ENCODE measurements around the gene LRIT3.
"Not testable (repeated sequence)": the region's sequence is repeated elsewhere in the genome, so short reads cannot be mapped to it uniquely, and the experiment has no call there.

LRIT3 gene

DNA sequence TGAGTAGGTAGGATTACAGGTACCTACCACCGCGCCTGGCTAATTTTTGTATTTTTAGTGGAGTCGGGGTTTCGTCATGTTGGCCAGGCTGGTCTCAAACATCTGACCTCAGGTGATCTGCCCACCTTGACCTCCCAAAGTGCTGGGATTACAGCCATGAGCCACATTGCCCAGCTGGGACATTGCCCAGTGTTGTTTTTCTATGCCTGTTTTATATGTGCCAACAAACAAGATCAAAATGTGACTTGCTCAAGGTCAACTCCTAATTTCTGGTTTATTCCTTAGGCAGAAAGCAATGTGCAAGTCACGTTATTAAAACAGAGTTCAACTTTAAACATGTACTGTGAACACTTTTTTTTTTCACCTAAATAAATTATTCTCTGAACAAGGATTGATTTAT, 2.7 kb downstream of the LRIT3 start:
- no peak for DNase-seq (ENCODE audit: low read depth in 2 of 2)

DNA sequence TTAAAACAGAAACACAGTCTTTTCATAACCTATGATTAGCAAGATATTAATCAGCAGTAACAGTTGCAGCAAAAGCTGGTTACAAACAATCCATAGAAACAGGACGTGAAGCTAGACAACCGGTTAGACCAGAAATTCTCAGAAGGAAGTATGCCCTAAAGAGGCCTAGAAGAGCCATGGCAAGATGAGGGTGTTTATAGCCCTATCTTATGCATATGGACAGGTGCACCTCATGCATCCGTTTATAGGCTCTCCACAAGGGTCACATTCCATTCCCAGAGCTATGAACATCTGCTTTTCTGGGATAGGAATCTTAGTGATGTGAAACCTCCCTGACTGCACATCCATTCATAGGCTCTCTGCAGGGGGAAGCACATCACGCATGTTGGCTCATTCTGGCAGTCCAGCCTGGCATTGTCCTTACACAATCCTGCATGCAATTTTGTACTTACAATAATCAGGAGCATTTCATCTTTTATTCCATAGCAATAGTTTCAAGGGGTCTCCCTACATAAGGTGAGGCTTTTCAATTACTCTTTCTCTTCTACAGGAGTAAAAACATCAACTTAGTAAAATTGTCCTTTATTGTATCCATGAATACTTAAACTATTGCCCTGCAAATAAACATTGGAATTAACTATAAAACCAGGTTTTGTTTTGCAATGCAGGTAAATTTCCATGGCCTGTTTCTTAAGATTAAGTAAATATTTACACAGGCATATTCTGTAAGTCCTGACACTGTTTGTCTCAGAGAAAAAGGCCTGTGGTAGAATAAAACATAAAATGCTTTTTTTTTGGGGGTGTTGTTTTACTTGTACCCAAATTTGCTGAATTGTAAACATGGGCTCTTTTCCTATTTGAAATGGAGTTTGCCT, 11.8 kb downstream of the LRIT3 start:
- DNase-seq (ENCODE audit: low read depth in 2 of 2) = not testable (repeated sequence)

DNA sequence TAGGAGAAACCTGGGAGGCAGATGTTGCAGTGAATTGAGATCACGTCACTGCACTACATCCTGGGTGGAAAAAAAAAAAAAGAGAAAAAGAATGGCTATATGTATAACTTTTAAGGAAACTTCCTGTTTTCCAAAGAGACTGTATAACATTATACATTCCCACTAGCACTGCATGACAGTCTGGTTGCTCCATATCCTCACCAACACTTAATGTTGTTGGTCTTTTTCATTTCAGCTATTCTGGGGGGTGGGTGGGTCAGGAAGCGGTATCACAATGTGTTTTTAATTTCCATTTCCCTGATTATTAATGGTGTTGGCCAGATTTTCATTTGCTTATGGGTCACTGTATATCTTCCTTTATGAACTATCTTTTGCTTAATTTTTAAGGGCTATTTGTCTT, 13.4 kb downstream of the LRIT3 start:
- no peak for DNase-seq (ENCODE audit: low read depth in 2 of 2)

DNA sequence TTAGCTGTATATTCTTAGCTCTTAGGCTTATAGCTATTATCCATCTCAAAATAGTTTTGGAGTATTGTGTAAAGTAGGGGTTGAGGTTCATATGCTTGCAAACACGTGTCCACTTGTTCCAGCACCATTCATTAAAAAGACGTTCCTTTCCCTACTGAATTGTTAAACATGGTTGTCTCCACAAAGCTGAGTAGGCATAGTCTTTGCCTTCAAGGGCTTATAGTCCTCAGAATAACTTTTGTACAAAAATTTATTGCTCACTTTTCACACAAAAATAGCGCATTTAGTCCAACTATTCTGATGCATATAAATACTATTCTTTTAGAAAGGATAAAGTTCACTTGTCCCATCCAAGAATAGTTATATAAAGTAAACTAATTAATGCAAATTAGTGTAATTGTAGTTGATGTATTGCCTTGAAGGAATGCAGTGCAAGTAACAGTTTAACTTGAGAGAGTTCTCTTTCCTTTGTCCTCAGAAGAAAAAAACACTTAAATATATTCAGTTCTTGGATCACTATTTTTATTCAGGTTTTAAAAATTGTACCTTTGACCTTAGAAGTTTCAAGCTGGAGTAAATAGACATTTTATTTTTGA, 14.1 kb downstream of the LRIT3 start:
- DNase-seq (ENCODE audit: low read depth in 2 of 2) = no peak

DNA sequence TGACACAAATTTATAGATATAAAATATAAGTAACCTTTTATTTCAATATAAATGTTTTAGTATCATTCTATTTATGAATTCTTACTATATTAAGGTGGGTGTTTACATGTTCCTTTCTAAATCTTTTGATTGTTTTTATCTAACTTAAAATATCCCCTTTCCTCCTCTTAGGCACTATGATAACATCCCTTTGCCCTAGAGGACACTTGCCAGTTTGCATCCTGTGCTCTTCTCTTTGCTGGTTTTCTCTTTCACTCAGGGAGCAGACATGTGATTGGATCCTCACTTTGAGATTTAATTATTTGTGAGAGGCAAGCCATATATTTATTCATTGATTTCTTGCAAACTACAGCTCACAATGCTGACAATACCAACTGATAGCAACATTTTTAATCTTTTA, 16.2 kb downstream of the LRIT3 start:
- DNase-seq (ENCODE audit: low read depth in 2 of 2) = no peak

DNA sequence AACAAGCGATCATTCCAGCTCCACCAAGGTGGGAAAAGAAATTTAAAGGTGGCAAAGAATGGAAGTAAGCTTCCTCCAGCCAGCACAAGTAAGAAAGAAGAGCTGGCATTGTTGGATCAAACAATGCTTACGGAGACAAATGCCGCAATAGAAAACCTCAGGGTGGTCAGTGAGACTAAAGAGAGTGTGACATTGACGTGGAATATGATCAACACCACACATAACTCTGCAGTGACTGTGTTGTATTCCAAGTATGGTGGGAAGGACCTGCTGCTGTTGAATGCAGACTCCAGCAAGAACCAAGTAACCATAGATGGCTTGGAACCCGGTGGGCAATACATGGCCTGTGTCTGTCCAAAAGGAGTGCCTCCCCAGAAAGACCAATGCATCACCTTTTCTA, 22.2 kb downstream of the LRIT3 start:
- no peak for DNase-seq (ENCODE audit: low read depth in 2 of 2)

DNA sequence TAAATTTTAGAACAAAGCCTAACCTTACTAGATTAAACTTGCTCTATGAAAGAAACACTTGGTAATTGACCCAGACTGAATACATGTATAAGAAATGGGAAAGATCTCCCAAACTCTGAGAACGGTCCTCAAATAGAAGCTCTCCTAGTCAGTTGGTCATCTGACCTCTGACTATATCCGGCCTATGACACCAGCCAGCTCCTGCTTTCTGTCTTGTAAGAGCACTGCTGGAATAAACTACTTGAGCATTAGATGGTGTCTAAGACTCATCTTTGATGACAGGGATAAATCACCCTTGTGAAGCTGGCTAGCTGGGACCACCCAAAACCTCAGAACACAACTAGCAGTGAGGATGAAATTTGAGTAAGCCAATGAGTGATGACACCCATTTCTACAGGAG, 24.2 kb downstream of the LRIT3 start:
- no peak for DNase-seq (ENCODE audit: low read depth in 2 of 2)

DNA sequence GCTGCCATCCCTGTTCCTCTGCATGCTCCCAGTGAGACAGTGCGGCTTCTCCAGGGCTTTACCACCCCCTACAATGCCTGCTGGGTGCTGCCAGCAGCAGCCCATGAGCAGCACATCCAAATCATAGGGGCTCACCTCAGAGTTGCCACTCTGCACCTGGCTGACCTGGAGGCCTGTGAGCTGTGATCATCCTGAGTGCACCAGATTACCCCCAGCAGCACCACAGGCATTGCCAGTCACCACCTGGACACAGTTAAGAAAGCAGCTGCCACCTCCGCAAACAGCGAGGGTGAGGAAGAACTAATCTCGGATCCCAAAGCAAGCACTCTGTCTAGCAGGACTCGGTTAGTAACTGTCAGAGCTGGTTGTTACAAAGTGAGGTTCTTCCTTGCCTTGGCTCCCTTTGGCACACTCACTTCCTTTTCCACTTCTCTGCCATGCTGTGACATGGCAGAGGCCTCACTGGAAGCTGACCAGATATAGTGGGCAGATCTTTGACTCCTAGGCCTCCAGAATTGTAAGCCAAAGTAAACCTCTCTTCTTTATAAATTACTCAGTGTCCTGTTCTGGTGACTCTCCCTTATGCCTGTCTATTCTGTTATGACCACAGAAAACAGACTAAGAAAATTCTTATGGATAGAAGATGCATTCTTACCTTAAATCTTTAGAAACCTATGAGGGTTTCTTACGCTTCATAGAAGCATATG, 25.2 kb downstream of the LRIT3 start:
- DNase-seq (ENCODE audit: low read depth in 2 of 2) = no peak

DNA sequence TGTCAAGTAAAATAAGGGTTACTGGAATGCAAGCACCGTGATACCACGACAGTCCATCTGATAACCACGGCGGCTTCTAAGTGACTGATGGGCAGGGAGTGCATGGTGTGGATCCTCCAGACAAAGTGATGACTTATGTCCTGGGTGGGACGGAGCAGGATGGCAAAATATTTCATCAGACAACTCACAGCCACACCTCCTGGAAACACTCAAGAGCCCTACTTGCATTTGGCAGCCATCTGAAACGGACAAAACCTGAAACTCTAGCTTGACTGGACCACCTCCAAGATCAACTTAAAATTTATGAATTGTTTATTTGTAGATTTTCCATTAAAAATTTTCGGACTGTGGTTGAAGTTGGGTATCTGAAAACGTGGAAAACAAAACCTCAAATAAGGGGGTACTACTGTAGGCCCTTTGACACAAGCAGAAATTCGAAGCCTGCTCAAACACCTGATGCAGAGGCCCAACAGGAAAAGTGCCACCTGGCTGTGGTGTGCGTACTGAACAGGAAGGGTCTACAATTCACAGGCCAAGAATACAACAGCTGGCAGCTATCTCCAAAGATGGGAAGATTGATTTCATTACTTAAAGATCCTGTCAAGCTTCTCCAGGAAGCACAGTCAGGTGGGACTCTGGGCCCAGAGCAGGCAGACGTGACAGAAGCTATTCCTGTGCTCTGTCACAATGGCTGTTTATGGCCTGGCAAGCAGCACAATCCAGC, 26.0 kb downstream of the LRIT3 start:
- no peak for DNase-seq (ENCODE audit: low read depth in 2 of 2)

DNA sequence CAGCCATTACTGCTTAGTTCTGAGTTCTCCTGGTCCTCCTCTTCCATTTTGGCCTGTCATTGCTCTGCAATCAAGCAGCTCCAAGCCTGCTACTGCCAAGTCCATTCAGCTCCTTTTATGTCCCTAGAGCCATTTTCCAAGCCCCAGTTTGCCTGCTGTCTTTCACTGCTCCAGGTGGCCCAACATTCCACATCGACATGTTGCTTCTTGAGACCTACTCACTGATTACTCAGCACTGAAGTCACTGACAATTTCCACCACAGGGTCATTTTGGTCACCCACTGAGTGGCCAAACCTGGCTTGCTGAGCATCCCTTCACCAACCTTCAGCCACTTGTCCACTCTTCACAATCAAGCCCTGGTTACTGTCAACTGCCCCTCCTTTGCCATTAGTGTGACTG, 27.2 kb downstream of the LRIT3 start:
- DNase-seq (ENCODE audit: low read depth in 2 of 2) = no peak

DNA sequence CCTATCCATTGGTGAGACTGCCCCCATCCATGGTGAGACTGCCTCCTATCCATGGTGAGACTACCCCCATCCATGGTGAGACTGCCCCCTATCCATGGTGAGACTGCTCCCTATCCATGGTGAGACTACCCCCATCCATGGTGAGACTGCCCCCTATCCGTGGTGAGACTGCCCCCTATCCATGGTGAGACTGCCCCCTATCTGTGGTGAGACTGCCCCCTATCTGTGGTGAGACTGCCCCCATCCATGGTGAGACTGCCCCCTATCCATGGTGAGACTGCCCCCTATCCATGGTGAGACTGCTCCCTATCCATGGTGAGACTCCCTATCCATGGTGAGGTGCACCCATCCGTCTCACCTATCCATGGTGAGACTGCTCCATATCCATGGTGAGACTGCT, 27.6 kb downstream of the LRIT3 start:
- not testable (repeated sequence) for DNase-seq (ENCODE audit: low read depth in 2 of 2)

DNA sequence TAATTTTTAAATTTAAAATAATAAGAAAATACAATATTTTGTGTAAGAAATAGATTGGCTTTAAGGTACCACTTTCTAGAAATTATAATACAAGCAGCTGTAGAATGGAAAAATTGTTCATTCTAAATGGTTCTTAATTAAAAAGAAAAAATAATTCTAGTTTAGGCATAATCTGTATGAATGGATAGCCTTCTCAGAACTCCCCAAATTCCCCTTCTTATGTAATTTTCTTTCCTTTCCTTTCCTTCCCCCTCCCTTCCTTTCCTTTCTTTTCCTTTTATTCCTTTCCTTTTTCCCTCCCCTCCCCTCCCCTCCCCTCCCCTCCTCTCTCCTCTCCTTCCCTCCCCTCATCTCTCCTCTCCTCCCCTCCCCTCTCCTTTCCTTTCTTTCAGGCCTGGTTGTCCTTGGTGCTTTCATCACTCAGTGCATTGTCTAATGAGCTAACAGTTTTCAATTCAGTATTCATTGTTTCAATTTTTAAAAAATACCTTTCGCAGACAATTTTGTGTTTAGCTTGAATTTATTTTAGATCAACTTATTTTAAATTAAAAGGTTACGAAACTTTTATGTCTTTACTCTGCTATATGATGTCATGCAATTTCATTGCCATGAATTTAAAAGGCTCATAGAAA, 28.8 kb downstream of the LRIT3 start:
- no peak for DNase-seq (ENCODE audit: low read depth in 2 of 2)

DNA sequence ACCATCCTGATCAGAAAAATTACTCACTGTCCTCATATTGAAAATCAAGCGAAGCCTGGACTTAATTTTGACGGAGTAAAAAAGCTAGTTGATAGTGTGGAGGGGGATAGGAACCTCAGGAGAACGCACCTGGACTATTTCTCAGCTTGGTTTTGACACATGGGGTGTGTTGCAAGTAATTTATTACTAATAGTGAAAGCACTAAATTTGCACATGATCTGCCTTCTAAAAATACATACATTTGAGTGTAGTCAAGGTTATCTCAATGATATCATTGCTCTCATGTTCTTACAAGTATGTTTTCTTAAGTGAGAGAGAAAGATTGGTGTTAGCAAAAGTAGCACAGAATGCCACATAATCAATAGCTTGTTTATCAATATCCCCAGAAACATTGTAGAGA, 29.5 kb downstream of the LRIT3 start:
- no peak for DNase-seq (ENCODE audit: low read depth in 2 of 2)

DNA sequence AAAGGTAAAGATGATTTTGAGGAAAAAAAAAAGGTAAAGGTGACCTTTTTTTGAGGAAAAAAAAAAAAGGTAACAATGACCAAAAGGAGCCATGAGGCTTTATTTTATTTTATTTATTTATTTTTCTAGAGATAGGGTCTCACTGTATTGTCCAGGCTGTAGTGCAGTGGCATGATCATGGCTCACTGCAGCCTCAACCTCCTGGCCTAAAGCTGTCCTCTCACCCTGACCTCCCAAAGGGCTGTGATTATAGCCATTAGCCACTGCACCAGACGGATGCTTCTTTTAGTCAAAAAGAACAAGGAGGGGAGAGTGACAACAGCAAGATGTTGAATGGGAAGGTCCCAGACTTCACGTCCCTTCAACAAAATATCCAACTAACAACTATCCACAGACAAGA, 30.4 kb downstream of the LRIT3 start:
- DNase-seq (ENCODE audit: low read depth in 2 of 2) = no peak

DNA sequence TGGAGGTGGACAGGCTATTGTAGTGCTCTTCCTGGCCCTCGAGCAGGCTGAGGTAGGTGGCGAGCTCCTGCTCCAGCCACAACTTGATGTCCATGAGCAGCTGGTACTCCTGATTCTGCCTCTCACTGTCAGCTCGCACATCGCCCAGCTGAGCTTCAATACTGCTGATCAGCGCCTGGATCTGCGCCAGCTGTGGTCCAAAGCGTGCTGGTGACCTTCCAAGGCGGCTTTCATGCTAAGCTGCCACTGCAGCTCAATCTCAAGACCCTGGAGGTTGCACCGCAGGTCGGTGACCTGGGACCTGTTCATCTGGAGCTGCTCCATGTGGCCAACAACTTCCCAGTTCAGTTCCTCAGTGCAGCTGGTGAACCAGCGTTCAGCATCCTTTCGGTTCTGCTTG, 31.2 kb downstream of the LRIT3 start:
- DNase-seq (ENCODE audit: low read depth in 2 of 2) = no peak

DNA sequence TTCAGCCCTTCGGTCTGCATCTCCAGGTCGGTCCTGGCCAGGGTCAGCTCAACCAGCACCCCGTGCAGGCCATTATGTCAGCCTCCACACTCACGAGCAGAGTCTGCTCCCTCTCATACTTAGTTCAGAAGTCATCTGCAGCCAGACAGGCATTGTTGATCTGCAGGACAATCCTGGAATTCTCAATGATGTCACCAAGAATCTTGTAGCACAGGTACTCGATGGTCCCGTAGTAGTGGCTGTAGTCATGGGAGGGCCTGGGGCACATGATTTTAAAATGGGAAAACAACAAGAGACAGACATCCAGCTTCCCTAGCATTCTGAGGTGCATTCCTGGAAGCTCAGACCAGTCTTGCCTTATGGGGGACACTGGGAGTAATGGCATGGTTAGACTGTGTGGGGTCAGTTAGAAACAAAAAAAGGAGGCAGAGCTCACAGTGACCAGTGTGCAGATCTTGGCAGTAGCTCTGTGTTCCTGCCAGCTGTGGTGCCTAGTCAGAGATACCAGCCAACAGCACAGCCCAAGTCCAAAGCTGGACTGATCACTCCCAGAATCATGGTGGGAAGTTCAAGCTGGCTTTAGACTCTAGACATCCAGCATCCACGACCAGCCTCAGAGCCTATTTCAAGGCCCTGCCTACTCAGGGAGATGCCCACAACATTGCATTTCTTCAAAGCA, 31.9 kb downstream of the LRIT3 start:
- no peak for DNase-seq (ENCODE audit: low read depth in 2 of 2)

DNA sequence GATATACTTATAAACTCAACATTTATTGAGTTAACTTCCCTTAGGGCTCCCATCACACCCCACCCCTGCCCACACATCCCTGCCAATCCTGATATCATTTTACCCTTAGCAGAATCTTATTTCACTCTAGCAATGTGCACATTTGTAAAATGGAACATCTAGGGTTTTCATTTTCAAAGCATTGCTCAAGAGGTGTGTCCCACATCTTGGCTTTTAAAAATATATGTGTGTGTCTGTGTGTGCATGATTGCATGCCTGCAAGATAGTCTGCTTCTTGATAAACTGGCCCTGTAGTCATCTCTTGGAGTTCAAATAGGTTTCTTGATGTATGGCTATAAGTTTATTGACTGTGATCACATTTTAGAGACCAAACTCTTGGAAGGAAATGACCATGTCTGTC, 38.4 kb downstream of the LRIT3 start:
- DNase-seq (ENCODE audit: low read depth in 2 of 2) = no peak

DNA sequence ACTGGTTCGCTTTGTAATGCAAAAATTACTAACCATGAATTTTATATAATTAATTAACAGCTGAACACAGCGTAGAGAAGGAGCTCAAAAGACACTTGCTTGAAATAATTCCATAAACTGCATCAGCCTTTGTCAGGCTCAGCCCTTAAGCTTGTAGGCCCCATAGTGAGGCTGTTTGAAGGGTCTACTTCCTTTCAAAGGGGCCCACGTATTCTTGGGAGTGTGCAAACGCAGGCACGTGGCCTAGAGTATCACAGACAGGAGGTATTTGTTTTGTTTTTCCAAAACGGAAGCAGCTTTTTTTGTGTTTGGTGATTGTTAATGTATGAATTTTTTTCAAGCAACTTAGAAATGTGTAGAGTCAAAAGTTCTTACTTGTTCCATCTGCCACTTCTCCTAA, 39.2 kb downstream of the LRIT3 start:
- no peak for DNase-seq (ENCODE audit: low read depth in 2 of 2)

DNA sequence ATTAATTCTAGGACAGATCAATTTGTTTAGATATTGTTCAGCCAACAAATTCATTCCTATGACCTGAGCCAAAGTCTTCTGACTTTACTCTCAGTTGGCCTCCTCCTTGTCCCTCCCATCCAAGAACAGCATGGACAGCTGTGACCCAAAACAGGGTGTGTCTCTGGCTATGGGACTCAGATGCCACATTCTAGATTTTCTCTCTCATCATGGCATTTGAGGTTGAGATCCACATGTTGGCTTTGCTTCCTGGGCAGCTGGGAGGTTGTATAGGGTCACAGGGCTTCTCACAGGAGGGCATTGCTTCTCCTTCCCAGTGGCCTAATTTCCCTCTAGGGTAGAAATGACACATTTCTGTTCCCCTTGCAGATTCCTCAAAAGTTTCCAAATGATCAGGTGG, 42.2 kb downstream of the LRIT3 start:
- DNase-seq (ENCODE audit: low read depth in 2 of 2) = no peak

DNA sequence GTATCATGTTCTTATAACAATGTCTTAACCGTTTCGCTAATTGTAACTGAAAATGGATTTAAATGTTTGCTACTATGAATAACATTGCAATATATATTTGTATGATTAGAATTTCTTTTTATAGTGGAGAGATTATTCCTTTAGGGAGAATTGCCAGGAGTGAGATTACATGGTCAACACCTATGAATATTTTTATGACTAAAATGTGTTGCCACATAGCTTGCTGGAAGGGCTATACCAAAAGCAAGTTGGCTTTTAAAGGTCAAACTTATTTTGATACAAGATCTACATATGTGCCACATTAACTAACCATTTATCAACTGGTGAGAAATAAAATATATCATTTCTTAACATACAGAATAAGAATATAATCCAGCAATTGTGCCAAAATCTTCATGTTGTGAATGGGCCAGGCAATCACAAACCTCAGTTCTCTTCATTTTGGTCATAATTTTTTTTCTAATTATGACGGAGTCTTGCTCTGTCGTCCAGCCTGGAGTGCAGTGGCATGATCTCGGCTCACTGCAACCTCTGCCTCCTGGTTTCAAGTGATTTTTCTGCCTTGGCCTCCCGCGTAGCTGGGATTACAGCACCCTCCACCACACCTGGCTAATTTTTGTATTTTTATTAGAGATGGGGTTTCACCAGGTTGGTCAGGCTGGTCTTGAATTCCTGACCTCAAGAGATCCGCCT, 54.8 kb downstream of the LRIT3 start:
- no peak for DNase-seq (ENCODE audit: low read depth in 2 of 2)

DNA sequence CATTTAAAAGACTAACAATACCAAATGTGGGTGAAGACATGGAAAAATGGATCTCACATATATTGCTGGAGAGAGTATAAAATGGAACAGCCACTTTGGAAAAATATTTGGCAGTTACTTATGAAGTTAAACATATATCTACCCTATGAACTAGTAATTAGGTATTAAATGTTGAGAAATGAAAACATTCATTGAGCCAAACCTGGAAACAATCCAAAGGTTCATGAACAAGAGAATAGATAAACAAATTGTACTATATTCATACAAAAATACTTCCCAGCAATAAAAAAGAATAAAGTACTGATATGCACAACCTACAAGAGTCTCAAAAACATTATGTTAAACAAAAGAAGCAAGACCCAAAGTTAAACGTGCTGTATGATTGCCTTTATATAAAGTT, 60.8 kb downstream of the LRIT3 start:
- DNase-seq (ENCODE audit: low read depth in 2 of 2) = no peak

All from stimulated activated CD4-positive, alpha-beta T cell treated with anti-CD3 and anti-CD28 coated beads, Interleukin-1b, Interleukin-23, amount 100 ng/mL, for 4 hours (primary cell).